ENCODE measurements around the gene LIAS.
"Not testable (repeated sequence)": the region's sequence is repeated elsewhere in the genome, so short reads cannot be mapped to it uniquely, and the experiment has no call there.

LIAS gene

GRCh38 chr4:39502019-39502663, 43.3 kb downstream of the LIAS start:
- H3K4me1 ChIP-seq, result no peaks in the 10 kb centered on the region
- no peaks in the 10 kb centered on the region for H3K27me3 ChIP-seq
- no peak for DNase-seq

GRCh38 chr4:39502664-39503035, 43.8 kb downstream of the LIAS start:
- peaks cover 46% of the 10 kb centered on the region for H3K36me3 ChIP-seq
- not testable (repeated sequence) for DNase-seq; H3K4me3 ChIP-seq (ENCODE audit: low read depth, low read length); H3K9me3 ChIP-seq; H3K4me1 ChIP-seq; H3K27me3 ChIP-seq

More at GRCh38 chr4:39502019-39502663, 43.3 kb downstream of the LIAS start:
- Histone ChIP-seq H3K9me3 (no peaks in the 10 kb centered on the region), H3K4me3 (ENCODE audit: low read depth, low read length) (no peak overlapping the region), H3K36me3 (peaks cover 42% of the 10 kb centered on the region)
- TF ChIP-seq CTCF (IDR thresholded peaks at IDR 0.05; ENCODE audit: low read depth, low read length), result no peak

GRCh38 chr4:39504538-39504937, 45.7 kb downstream of the LIAS start:
- TF ChIP-seq CTCF (IDR thresholded peaks at IDR 0.05; ENCODE audit: low read depth, low read length), result no peak
- Histone ChIP-seq H3K27me3 (no peaks in the 10 kb centered on the region), H3K9me3 (no peaks in the 10 kb centered on the region), H3K4me1 (no peaks in the 10 kb centered on the region), H3K36me3 (peaks cover 53% of the 10 kb centered on the region), H3K4me3 (ENCODE audit: low read depth, low read length) (no peak overlapping the region)
- no peak for DNase-seq

GRCh38 chr4:39505581-39505980, 46.7 kb downstream of the LIAS start:
- no peak overlapping the region for H3K4me3 ChIP-seq (ENCODE audit: low read depth, low read length)

GRCh38 chr4:39510348-39510929, 51.6 kb downstream of the LIAS start:
- no peaks in the 10 kb centered on the region for H3K27me3 ChIP-seq
- H3K4me1 ChIP-seq, result no peaks in the 10 kb centered on the region
- no peaks in the 10 kb centered on the region for H3K9me3 ChIP-seq
- H3K4me3 ChIP-seq (ENCODE audit: low read depth, low read length), result no peak overlapping the region
- peaks cover 37% of the 10 kb centered on the region for H3K36me3 ChIP-seq
- no peak for TF ChIP-seq CTCF (IDR thresholded peaks at IDR 0.05; ENCODE audit: low read depth, low read length)
- DNase-seq, result no peak

More at GRCh38 chr4:39505581-39505980, 46.7 kb downstream of the LIAS start:
- Histone ChIP-seq H3K36me3 (peaks cover 54% of the 10 kb centered on the region), H3K4me1 (no peaks in the 10 kb centered on the region), H3K9me3 (no peaks in the 10 kb centered on the region), H3K27me3 (no peaks in the 10 kb centered on the region)
- TF ChIP-seq CTCF (IDR thresholded peaks at IDR 0.05; ENCODE audit: low read depth, low read length), result no peak
- no peak for DNase-seq

- H3K4me1 ChIP-seq; DNase-seq; H3K4me3 ChIP-seq (ENCODE audit: low read depth, low read length); H3K9me3 ChIP-seq; H3K27me3 ChIP-seq: not testable (repeated sequence)
- peaks cover 16% of the 10 kb centered on the region for H3K36me3 ChIP-seq
Measured at GRCh38 chr4:39514266-39514665, 55.4 kb downstream of the LIAS start.

- Histone ChIP-seq H3K9me3 (no peaks in the 10 kb centered on the region), H3K4me3 (ENCODE audit: low read depth, low read length) (no peak overlapping the region), H3K4me1 (no peaks in the 10 kb centered on the region), H3K27me3 (no peaks in the 10 kb centered on the region), H3K36me3 (peaks cover 13% of the 10 kb centered on the region)
- no peak for DNase-seq
- no peak for TF ChIP-seq CTCF (IDR thresholded peaks at IDR 0.05; ENCODE audit: low read depth, low read length)
Measured at GRCh38 chr4:39514888-39515401, 56.1 kb downstream of the LIAS start.

- H3K4me3 ChIP-seq (ENCODE audit: low read depth, low read length); DNase-seq; H3K27me3 ChIP-seq; H3K9me3 ChIP-seq; H3K4me1 ChIP-seq: not testable (repeated sequence)
- peaks cover 13% of the 10 kb centered on the region for H3K36me3 ChIP-seq
Measured at GRCh38 chr4:39515669-39516401, 57.0 kb downstream of the LIAS start.
